GM13976 (cell line): ENCODE results near the gene HOXB9.

ENCODE experiments used
- DNase-seq: peaks from one replicate; pipeline ENCODE4 v3.0.0; 2012; ENCODE audit warnings: low spot score
- in situ Hi-C: fragments of 300-500 bp; cut with MboI; formaldehyde crosslinking; loops from one replicate; pipeline ENCODE4 v1.12.0; 2022; ENCODE audit warnings: low sequenced_read_pairs, mixed read lengths, inconsistent platforms; ENCODE audit not compliant: unreplicated experiment
- TF ChIP-seq, protein P1 (sequence below): IDR thresholded peaks from 2 replicates; pipeline ENCODE4 v1.5.1; 2012; ENCODE audit warnings: borderline replicate concordance, mild to moderate bottlenecking; ENCODE audit not compliant: insufficient read depth; ENCODE audit errors: extremely low read depth, missing control alignments, control extremely low read depth

The HOXB9 gene

DNA sequence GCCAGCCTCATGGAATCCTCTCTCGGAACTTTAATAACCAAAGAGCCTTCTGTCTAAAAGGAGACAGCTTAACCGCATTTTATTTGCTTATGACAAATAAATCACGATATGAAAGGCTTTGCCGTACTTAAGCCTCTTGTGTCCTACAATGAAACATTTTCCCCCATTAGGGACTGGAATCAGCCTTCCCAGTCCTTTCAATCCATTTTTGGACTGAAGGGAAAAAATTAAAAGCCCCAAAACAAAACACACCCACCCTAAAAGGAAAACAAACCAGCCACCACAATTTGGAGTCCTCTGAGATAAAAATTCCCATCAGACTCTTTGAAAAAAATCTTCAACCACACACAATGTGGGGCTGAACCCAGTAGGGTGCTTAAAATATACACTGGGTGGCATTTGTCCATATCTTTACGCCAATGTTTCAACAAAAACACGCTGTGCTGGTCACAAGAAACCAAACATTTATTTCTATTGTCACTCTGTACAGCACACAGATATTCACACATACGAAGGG, 51.0 kb downstream of the HOXB9 start:
- TF ChIP-seq, protein P1, sequence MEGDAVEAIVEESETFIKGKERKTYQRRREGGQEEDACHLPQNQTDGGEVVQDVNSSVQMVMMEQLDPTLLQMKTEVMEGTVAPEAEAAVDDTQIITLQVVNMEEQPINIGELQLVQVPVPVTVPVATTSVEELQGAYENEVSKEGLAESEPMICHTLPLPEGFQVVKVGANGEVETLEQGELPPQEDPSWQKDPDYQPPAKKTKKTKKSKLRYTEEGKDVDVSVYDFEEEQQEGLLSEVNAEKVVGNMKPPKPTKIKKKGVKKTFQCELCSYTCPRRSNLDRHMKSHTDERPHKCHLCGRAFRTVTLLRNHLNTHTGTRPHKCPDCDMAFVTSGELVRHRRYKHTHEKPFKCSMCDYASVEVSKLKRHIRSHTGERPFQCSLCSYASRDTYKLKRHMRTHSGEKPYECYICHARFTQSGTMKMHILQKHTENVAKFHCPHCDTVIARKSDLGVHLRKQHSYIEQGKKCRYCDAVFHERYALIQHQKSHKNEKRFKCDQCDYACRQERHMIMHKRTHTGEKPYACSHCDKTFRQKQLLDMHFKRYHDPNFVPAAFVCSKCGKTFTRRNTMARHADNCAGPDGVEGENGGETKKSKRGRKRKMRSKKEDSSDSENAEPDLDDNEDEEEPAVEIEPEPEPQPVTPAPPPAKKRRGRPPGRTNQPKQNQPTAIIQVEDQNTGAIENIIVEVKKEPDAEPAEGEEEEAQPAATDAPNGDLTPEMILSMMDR = no peak
- DNase-seq = no peak
- in situ Hi-C loops = no loop called here

DNA sequence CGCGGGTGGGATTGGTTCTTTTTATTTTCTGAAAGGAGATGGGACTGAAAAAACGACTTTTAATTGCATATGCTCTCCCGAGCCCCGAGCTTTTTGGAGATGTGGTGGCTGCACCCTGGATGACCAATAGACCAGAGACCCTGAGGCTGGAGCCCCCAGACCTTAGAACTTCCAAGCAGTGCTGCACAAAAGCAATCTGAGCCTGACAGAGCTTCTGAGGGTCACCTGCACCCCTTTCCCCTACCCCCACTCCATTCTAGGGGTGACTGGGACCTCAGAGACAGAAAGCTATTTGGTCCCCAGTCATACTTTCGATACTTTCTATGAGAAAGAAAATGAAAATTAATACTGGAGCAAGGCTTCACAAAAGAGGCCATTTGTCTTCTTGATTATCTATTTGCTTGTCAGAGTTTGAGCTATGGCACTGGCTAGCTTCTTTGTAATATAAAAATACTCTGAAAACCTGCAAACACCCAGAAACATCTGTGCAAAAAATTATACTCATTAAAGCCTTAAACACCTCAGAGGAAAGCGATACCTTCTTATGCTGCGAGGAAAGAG, 51.6 kb downstream of the HOXB9 start:
- TF ChIP-seq, protein P1 = no peak

DNA sequence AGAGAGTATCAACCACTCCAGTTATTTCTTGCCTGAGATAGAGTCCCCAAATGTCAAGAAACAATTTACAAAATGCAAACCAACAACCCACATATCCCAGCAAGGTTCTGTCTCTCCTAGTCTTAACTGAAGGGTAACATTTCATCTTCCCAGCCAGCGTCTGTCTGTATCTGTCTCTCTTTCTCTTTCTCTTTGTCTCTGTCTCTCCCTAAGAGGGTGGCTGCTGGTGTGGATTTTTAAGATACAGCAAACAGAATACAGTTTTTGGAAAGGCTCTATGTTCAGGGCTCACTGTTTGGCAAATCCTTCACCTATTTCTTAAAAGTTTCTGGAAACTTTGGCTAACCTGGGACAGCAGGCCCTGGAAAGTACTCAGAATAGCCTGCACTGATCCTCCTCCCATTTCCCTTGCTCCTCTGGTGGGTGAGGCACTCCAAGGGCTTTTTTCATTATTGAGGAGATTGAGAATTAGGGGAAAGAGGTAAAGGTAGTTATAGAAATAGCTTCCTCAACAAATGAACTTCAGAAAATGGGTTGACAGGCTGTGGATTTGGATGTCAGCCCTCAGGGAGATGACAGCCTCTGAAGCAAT, 54.2 kb downstream of the HOXB9 start:
- in situ Hi-C loops = no loop called here
- TF ChIP-seq, protein P1 = no peak
- no peak for DNase-seq

More for the DNA sequence above, 51.6 kb downstream of the HOXB9 start:
- in situ Hi-C loops = no loop called here
- no peak for DNase-seq
